HL-60 (cell line): ENCODE results near the gene DCLK2.

Experiments used
- DNase-seq, 2 experiments: peaks; one replicate each; pipeline ENCODE4 v3.0.0-alpha.2; 2010 to 2020; ENCODE audit warnings: low read depth in 1 of 2, low spot score in 1 of 2
- H3K27ac ChIP-seq: fragments of 250-450 bp; sonication (Bioruptor Pico); replicated peaks from 2 replicates; pipeline ENCODE4 v1.5.1; 2020; ENCODE audit warnings: mild to moderate bottlenecking, moderate library complexity
- H3K27me3 ChIP-seq: fragments of 250-450 bp; sonication (Bioruptor Pico); 2 replicates; pipeline ENCODE4 v1.5.1; 2021; ENCODE audit warnings: mild to moderate bottlenecking, moderate library complexity; ENCODE audit not compliant: insufficient read depth, poor library complexity, severe bottlenecking
- H3K4me3 ChIP-seq: replicated peaks from 2 replicates; pipeline ENCODE4 v1.5.1; 2011; ENCODE audit warnings: mild to moderate bottlenecking, control low read depth, low read length; ENCODE audit not compliant: insufficient read depth
- CTCF ChIP-seq: IDR thresholded peaks from one replicate; pipeline ENCODE4 v1.5.1; 2011; ENCODE audit warnings: low read length, control low read depth, inconsistent platforms; ENCODE audit not compliant: insufficient read depth
- GABPA ChIP-seq: IDR thresholded peaks from 2 replicates; pipeline ENCODE4 v1.6.1; 2012; ENCODE audit warnings: low read depth
- POLR2AphosphoS5 ChIP-seq: IDR thresholded peaks from 2 replicates; pipeline ENCODE4 v1.6.1; 2012; ENCODE audit warnings: low read depth
- REST ChIP-seq: IDR thresholded peaks from 2 replicates; pipeline ENCODE4 v1.6.1; 2012; ENCODE audit warnings: low read depth; ENCODE audit not compliant: insufficient replicate concordance
- SPI1 ChIP-seq: IDR thresholded peaks from 2 replicates; pipeline ENCODE4 v1.6.1; 2012; ENCODE audit warnings: low read depth, mild to moderate bottlenecking, borderline replicate concordance

Gene DCLK2

DNA sequence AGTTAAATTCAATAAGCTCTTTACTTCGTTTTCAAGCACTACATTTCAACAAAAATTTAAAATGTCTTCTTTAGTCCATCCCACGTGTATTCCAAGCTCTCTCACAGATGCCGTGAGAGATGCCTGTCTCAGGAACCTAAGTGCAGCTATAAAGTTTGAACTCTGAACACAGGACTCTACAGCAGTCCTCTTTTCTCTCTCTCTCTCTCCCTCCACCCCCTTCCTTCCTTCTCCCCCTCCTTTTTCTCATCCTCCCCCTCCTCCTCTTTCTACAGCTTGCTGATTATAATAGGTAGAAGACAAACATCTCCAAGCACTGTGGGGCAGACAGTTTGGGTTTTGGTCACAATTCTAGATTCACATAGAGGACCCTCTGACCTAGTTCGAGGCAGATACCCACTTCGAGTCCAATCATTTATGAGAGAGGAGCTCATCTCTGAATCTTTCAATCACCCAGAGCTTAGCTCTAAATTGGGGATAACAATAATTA lies 31.5 kb upstream of the DCLK2 start:
- H3K27ac ChIP-seq, result no peak overlapping the region
- DNase-seq, result no peak
- TF ChIP-seq POLR2AphosphoS5, result no peak
- TF ChIP-seq REST, result no peak
- TF ChIP-seq SPI1, result no peak
- no peak for TF ChIP-seq GABPA
- TF ChIP-seq CTCF, result no peak
- H3K4me3 ChIP-seq, result no peak overlapping the region
- no peaks in the 10 kb centered on the region for H3K27me3 ChIP-seq

DNA sequence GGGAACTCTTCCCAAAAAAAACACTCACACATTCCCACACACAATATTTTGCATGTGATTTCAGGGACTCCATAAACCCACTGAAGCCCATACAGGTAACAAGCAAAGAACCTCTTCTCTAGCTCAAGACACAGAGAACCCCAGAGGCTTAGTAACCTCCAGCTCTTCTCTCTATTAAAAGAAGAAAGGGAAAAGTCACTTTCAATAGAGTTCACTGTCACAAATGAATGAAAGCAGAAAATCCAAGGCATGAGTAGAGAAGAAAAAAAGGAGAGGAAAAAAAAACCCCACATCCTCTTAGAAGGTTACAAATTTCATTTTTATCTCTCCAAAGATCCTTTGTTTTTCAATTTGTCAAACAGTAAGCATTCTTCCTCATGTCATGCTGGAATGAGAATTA lies 30.7 kb upstream of the DCLK2 start:
- Histone ChIP-seq H3K27ac (no peak overlapping the region), H3K4me3 (no peak overlapping the region), H3K27me3 (no peaks in the 10 kb centered on the region)
- no peak for DNase-seq
- TF ChIP-seq SPI1 (no peak), GABPA (no peak), CTCF (no peak), POLR2AphosphoS5 (no peak), REST (no peak)

DNA sequence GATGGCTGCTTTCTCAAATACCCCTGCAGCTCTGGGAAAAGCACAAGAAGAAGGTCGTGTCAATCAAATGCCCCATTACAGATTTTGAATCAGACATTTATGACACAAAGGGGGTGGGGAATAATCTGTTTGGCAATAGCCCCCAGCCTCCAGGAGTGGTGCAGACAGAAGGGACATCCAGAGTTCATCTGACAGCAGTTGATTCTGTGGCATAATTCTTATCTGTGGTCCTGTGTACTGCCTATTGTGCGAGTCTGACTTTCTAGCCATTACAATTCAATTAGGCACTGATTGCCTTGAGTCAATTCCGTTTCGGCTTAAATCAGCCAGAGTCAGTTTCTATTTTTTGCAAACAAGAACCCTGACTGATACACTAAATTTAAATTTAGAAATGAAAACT lies 28.6 kb upstream of the DCLK2 start:
- no peak overlapping the region for H3K27ac ChIP-seq
- DNase-seq, result no peak
- no peaks in the 10 kb centered on the region for H3K27me3 ChIP-seq
- no peak overlapping the region for H3K4me3 ChIP-seq
- TF ChIP-seq SPI1, result no peak
- no peak for TF ChIP-seq CTCF
- TF ChIP-seq POLR2AphosphoS5, result no peak
- no peak for TF ChIP-seq REST
- no peak for TF ChIP-seq GABPA
